ENCODE measurements around the gene AGK.

GRCh38 chr7:141652691-141653090 is 101.5 kb downstream of the AGK start:
- TF ChIP-seq CTCF (IDR thresholded peaks at IDR 0.05; ENCODE audit: insufficient read depth, low read length) (no peak), POLR2AphosphoS5 (IDR thresholded peaks at IDR 0.05; ENCODE audit: low read depth) (no peak), REST (IDR thresholded peaks at IDR 0.05; ENCODE audit: insufficient replicate concordance, low read depth) (no peak)

All from HL-60 (cell line).